KMS-11 (cell line): ENCODE measurements around the gene KCNQ2.

ENCODE experiments used
- H2AFZ ChIP-seq: fragments of 200-600 bp; sonication (generic); 2 replicates; pipeline ENCODE4 v1.6.1; 2016; ENCODE audit warnings: antibody characterized with exemption, mixed run types, low read depth
- H3K27ac ChIP-seq: fragments of 200-600 bp; sonication (generic); 2 replicates; pipeline ENCODE4 v1.6.1; 2016; ENCODE audit warnings: mild to moderate bottlenecking, mixed run types
- H3K27me3 ChIP-seq: fragments of 200-600 bp; sonication (generic); 2 replicates; pipeline ENCODE4 v1.6.1; 2017; ENCODE audit warnings: mild to moderate bottlenecking, low read depth, mixed run types, moderate library complexity; ENCODE audit not compliant: insufficient read depth
- H3K36me3 ChIP-seq: fragments of 200-600 bp; sonication (generic); 2 replicates; pipeline ENCODE4 v1.6.1; 2017; ENCODE audit warnings: mild to moderate bottlenecking, mixed run types; ENCODE audit not compliant: insufficient read depth
- H3K4me1 ChIP-seq: fragments of 200-600 bp; sonication (generic); 2 replicates; pipeline ENCODE4 v1.6.1; 2016; ENCODE audit warnings: mild to moderate bottlenecking, low read depth, mixed run types; ENCODE audit not compliant: poor library complexity, severe bottlenecking
- H3K4me2 ChIP-seq: fragments of 200-600 bp; sonication (generic); 2 replicates; pipeline ENCODE4 v1.7.0; 2016; ENCODE audit warnings: mild to moderate bottlenecking, mixed run types
- H3K4me3 ChIP-seq: fragments of 200-600 bp; sonication (generic); IDR thresholded peaks from 2 replicates; pipeline ENCODE4 v1.6.1; 2017; ENCODE audit warnings: low read depth, low read length, mixed read lengths; ENCODE audit not compliant: insufficient read depth
- H3K79me2 ChIP-seq: fragments of 200-600 bp; sonication (generic); 2 replicates; pipeline ENCODE4 v1.6.1; 2016; ENCODE audit warnings: low read depth, mixed run types; ENCODE audit not compliant: insufficient read depth
- H3K9ac ChIP-seq: fragments of 200-600 bp; sonication (generic); 2 replicates; pipeline ENCODE4 v1.6.1; 2016; ENCODE audit warnings: mild to moderate bottlenecking, mixed run types
- H4K20me1 ChIP-seq: fragments of 200-600 bp; sonication (generic); 2 replicates; pipeline ENCODE4 v1.6.1; 2016; ENCODE audit warnings: mild to moderate bottlenecking, mixed run types; ENCODE audit not compliant: insufficient read depth
- TF ChIP-seq, protein P1 (sequence below): fragments of 200-600 bp; sonication (generic); conservative IDR thresholded peaks from 2 replicates; pipeline ENCODE4 v1.6.1; 2017; ENCODE audit warnings: low read depth, mild to moderate bottlenecking, antibody characterized with exemption, low read length, moderate library complexity, mixed read lengths

The KCNQ2 gene

DNA sequence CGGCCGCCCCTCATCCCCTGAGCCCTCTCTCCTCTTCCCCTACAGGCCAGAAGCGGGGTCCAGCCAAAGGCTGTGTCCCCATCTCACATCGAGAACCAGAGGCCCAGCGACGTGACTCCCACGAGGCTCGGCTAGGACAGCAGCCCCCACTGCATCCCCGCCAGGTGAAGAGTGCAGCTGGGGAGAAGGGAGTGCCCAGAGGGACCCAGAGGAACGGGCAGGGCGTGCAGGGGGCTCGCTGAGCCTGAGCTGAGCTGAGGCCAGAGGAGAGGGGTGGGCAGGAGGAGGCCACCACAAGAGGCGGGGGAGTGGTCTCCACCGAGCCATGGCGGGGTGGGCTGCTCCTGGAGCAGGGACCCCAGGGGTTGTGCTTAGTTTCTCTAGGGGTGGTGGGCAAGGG lies 32.6 kb downstream of the KCNQ2 start:
- Histone ChIP-seq H3K4me3 (no peak overlapping the region), H3K79me2 (no peaks in the 10 kb centered on the region), H3K27me3 (peaks cover 80% of the 10 kb centered on the region), H3K9ac (no peak overlapping the region), H3K36me3 (no peaks in the 10 kb centered on the region), H3K4me1 (no peaks in the 10 kb centered on the region), H2AFZ (no peak overlapping the region), H3K27ac (no peak overlapping the region), H3K4me2 (no peak overlapping the region), H4K20me1 (no peaks in the 10 kb centered on the region)
- TF ChIP-seq, protein P1, sequence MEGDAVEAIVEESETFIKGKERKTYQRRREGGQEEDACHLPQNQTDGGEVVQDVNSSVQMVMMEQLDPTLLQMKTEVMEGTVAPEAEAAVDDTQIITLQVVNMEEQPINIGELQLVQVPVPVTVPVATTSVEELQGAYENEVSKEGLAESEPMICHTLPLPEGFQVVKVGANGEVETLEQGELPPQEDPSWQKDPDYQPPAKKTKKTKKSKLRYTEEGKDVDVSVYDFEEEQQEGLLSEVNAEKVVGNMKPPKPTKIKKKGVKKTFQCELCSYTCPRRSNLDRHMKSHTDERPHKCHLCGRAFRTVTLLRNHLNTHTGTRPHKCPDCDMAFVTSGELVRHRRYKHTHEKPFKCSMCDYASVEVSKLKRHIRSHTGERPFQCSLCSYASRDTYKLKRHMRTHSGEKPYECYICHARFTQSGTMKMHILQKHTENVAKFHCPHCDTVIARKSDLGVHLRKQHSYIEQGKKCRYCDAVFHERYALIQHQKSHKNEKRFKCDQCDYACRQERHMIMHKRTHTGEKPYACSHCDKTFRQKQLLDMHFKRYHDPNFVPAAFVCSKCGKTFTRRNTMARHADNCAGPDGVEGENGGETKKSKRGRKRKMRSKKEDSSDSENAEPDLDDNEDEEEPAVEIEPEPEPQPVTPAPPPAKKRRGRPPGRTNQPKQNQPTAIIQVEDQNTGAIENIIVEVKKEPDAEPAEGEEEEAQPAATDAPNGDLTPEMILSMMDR = no peak

DNA sequence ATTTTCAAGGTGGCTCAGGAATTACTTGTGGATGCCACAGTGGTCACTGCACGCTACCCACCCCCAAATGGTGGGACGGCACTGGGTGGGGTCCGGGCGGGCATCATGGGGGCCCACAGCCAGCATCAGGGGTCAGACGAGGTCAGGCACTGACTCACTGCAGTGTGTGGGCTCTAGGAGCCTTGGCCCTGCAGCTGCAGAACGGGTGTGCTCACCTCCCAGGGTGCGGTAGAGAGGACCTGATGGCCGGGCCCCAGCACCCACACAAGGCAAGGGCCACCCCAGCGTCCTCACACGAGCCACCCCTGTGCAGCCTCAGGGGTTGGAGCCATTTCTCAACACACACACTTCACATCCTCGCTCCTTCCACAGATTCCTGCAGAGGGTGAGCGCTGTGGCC lies 34.3 kb downstream of the KCNQ2 start:
- H2AFZ ChIP-seq = no peak overlapping the region
- no peak overlapping the region for H3K4me2 ChIP-seq
- no peaks in the 10 kb centered on the region for H3K4me1 ChIP-seq
- H4K20me1 ChIP-seq = no peaks in the 10 kb centered on the region
- H3K9ac ChIP-seq = no peak overlapping the region
- TF ChIP-seq, protein P1 = no peak
- H3K36me3 ChIP-seq = no peaks in the 10 kb centered on the region
- no peak overlapping the region for H3K4me3 ChIP-seq
- no peaks in the 10 kb centered on the region for H3K79me2 ChIP-seq
- H3K27ac ChIP-seq = no peak overlapping the region
- peaks cover 84% of the 10 kb centered on the region for H3K27me3 ChIP-seq

DNA sequence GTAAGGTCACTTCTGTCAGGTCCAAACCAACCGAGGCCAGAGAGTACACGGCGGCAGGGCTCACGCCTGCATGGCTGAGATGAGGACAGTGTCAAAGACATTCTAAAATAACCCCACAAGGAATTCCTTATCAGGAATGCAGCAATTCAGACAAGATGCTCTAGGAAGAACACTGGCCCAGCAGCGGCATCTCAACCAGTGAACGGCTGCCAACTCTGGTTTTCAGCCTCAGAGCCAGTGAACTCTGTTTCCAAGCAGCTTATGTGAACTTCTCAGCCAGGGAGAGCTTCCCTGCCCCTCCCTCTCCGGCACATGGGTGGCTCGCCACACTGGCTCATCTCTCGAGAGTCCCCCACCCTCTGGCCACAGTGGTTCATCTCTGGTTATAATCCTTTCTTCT lies 36.9 kb downstream of the KCNQ2 start:
- Histone ChIP-seq H3K9ac (no peak overlapping the region), H3K27ac (no peak overlapping the region), H3K4me1 (no peaks in the 10 kb centered on the region), H3K79me2 (no peaks in the 10 kb centered on the region), H4K20me1 (no peaks in the 10 kb centered on the region), H3K27me3 (peaks cover 83% of the 10 kb centered on the region), H2AFZ (no peak overlapping the region), H3K4me3 (no peak overlapping the region), H3K36me3 (no peaks in the 10 kb centered on the region), H3K4me2 (no peak overlapping the region)
- TF ChIP-seq, protein P1 = no peak

DNA sequence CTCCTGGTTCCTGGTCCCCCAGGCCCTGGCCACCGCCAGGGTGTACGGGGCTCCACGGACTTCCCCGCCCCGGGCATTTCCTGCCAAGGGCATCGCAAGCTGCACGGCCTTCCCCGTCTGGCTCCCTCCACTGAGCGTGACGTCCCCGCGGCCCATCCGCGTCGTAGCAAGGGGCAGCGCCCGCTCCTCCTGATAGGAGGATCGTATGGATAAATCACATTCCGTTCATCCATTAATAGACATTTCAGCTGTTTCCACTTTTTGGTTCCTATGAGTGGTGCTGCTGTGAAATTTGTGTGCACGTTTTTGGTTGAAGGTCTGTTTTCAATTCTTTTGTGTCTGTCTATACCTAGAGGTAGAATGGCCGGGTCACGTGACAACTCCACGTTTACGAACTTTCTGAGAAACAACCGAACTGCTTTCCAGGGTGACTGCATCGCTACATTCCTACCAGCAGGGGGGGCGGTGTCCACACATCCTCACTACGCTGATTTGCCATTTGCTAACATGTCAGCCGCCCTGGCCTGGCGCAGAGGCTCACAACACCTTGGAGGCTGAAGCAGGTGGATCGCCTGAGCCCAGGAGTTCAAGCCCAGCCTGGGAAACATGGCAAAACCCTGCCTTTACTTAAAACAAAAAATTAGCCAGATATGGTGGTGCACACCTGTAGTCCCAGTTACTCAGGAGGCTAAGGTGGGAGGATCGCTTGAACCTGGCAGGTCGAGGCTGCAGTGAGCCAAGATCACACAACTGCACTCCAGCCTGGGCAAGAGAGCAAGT lies 37.7 kb downstream of the KCNQ2 start:
- TF ChIP-seq, protein P1 = peak; percentile 88
- H3K36me3 ChIP-seq = no peaks in the 10 kb centered on the region
- peaks cover 83% of the 10 kb centered on the region for H3K27me3 ChIP-seq
- H2AFZ ChIP-seq = no peak overlapping the region
- H3K79me2 ChIP-seq = no peaks in the 10 kb centered on the region
- H4K20me1 ChIP-seq = no peaks in the 10 kb centered on the region
- no peak overlapping the region for H3K4me3 ChIP-seq
- H3K27ac ChIP-seq = no peak overlapping the region
- no peak overlapping the region for H3K4me2 ChIP-seq
- H3K4me1 ChIP-seq = no peaks in the 10 kb centered on the region
- H3K9ac ChIP-seq = no peak overlapping the region
